Measurements from ENCODE around the gene LRRN2. TPM values are rescaled to one million over a fixed set of nuclear protein-coding genes. Genes with fewer than 3 reads are reported as not detected.

The LRRN2 gene
- total and polyA plus RNA-seq, 2 experiments from 2014 or later: 7.0 to 27.9 TPM

- Histone ChIP-seq H3K4me1 (ENCODE audit: insufficient read depth) (peaks cover 2% of the 10 kb centered on the region), H3K9me2 (replicated peaks; ENCODE audit: insufficient read depth) (no peaks in the 10 kb centered on the region), H3K27ac (no peak overlapping the region), H3K4me2 (no peak overlapping the region), H3K4me3 (no peak overlapping the region), H3K27me3 (no peaks in the 10 kb centered on the region), H2AFZ (no peak overlapping the region), H3K36me3 (replicated peaks; ENCODE audit: insufficient read depth, low read depth) (no peaks in the 10 kb centered on the region), H4K20me1 (ENCODE audit: insufficient read depth, poor library complexity, severe bottlenecking) (no peaks in the 10 kb centered on the region), H3K9me3 (ENCODE audit: low read depth) (no peaks in the 10 kb centered on the region), H3K79me2 (no peaks in the 10 kb centered on the region)
- WGBS (ENCODE audit: low lambda C conversion rate, missing lambda C conversion rate): 83% methylated on average over 3 of the region's 3 CpGs
- no peak for DNase-seq (ENCODE audit: low spot score)
- TF ChIP-seq CTCF (IDR thresholded peaks at IDR 0.05; ENCODE audit: poor library complexity): no peak
Observed at GRCh38 chr1:204645666-204646065, 39.9 kb downstream of the LRRN2 start.

- Histone ChIP-seq H3K4me1 (ENCODE audit: insufficient read depth) (no peaks in the 10 kb centered on the region), H3K36me3 (replicated peaks; ENCODE audit: insufficient read depth, low read depth) (no peaks in the 10 kb centered on the region), H3K27ac (no peak overlapping the region), H2AFZ (no peak overlapping the region), H3K9me2 (replicated peaks; ENCODE audit: insufficient read depth) (no peaks in the 10 kb centered on the region), H3K9me3 (ENCODE audit: low read depth) (no peaks in the 10 kb centered on the region), H3K79me2 (no peaks in the 10 kb centered on the region), H3K4me2 (no peak overlapping the region), H3K4me3 (no peak overlapping the region), H4K20me1 (ENCODE audit: insufficient read depth, poor library complexity, severe bottlenecking) (no peaks in the 10 kb centered on the region), H3K27me3 (no peaks in the 10 kb centered on the region)
- no peak for TF ChIP-seq EZH2 (IDR thresholded peaks at IDR 0.05; ENCODE audit: borderline replicate concordance)
- no peak for TF ChIP-seq CTCF (IDR thresholded peaks at IDR 0.05; ENCODE audit: poor library complexity)
- TF ChIP-seq EZH2phosphoT487 (IDR thresholded peaks at IDR 0.05; ENCODE audit: low read depth, severe bottlenecking, unreplicated experiment): no peak
- 85% methylated on average over 3 of the region's 3 CpGs for WGBS (ENCODE audit: low lambda C conversion rate, missing lambda C conversion rate)
- DNase-seq (ENCODE audit: low spot score): no peak
Observed at GRCh38 chr1:204645251-204645650, 40.3 kb downstream of the LRRN2 start.

DNA sequence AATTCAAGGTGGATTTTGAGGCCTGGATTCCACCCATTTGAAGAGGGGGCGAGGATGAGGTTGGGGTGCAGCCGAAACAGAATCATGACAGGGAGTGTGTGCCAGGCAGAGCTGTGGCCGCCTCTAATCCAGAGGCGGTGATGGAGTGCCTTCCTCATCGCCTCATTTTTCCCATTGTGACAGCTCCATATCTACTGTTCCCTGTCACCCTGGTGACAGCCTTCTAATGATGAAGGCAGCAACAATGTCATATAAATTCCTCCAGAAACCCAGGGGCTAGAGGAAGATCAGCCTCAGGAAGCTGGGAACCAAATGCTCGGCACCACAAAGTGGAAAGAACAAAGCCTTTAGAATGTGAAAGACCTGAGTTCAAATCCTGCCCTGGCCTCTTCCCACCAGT lies 42.0 kb downstream of the LRRN2 start:
- no peaks in the 10 kb centered on the region for H3K9me3 ChIP-seq (ENCODE audit: low read depth)
- 89% methylated on average over 6 of the region's 6 CpGs for WGBS (ENCODE audit: low lambda C conversion rate, missing lambda C conversion rate)

More for the DNA sequence above, 42.0 kb downstream of the LRRN2 start:
- H3K27me3 ChIP-seq: no peaks in the 10 kb centered on the region
- no peaks in the 10 kb centered on the region for H3K9me2 ChIP-seq (replicated peaks; ENCODE audit: insufficient read depth)
- H3K4me2 ChIP-seq: no peak overlapping the region
- no peak overlapping the region for H3K4me3 ChIP-seq
- no peaks in the 10 kb centered on the region for H3K36me3 ChIP-seq (replicated peaks; ENCODE audit: insufficient read depth, low read depth)
- TF ChIP-seq CTCF (IDR thresholded peaks at IDR 0.05; ENCODE audit: poor library complexity): no peak
- no peak for TF ChIP-seq EZH2 (IDR thresholded peaks at IDR 0.05; ENCODE audit: borderline replicate concordance)
- no peak for TF ChIP-seq EZH2phosphoT487 (IDR thresholded peaks at IDR 0.05; ENCODE audit: low read depth, severe bottlenecking, unreplicated experiment)
- no peak overlapping the region for H3K27ac ChIP-seq
- H3K79me2 ChIP-seq: no peaks in the 10 kb centered on the region
- H2AFZ ChIP-seq: no peak overlapping the region
- no peak for DNase-seq (ENCODE audit: low spot score)
- H3K4me1 ChIP-seq (ENCODE audit: insufficient read depth): no peaks in the 10 kb centered on the region
- no peaks in the 10 kb centered on the region for H4K20me1 ChIP-seq (ENCODE audit: insufficient read depth, poor library complexity, severe bottlenecking)
